ENCODE data around the gene QSOX2. TPM values are rescaled to one million over a fixed set of nuclear protein-coding genes. Genes with fewer than 3 reads are reported as not detected.

Gene QSOX2
- polyA plus RNA-seq (2013, experiment 1 of 2; ENCODE audit: insufficient read length) = 22.8 TPM
- polyA plus RNA-seq (2013, experiment 2 of 2; ENCODE audit: insufficient read length) = 21.1 TPM

DNA sequence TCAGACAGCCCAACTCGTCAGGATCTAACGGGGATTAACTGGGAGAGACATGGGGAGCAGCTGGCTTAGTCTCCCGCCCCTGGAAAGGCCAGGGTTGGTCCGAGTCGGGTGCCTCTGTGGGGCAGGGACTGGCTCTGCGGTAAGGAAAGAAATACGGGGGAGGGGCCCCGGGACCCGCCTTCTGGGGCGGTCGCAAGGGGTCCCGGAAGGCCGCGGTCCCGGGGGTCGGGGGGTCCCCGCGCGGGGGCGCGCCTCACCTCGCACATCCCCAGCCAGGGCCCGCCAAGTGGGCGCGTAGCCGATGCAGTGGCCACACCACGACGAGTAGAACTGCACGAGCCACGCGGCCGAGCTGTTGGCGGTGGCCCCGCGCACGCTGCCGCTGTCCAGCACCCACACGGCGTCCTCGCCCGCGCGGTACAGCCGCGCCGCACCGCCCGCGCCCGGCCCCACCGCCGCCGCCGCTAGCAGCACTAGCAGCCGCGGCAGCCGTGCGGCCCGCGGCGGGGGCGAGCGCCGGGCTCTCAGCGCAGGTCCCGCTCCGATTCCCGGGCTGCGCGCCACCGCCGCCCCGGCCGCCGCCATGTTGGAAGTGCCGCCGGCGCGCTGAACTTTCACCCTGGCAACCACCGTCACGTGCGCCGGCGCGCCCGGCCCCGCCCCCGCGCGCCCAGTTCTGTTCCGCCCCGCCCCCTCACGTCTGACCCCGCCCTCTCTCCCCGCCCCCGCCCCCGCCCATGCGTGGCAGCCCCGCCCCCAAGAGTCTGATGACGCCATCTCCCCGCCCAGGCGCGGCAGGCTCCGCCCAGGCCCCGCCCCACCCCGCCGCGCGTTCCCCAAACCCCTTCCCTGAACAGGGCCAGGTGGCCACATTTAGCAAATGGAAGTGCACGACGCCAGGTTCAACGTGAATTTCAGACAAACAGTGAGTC, at the start of gene QSOX2:
TSS of gene QSOX2 (minus strand) at position 594 of the 932 bp plus-strand sequence. CDS start at position 585, 9 bp downstream.
- peak; percentile 82 for DNase-seq

DNA sequence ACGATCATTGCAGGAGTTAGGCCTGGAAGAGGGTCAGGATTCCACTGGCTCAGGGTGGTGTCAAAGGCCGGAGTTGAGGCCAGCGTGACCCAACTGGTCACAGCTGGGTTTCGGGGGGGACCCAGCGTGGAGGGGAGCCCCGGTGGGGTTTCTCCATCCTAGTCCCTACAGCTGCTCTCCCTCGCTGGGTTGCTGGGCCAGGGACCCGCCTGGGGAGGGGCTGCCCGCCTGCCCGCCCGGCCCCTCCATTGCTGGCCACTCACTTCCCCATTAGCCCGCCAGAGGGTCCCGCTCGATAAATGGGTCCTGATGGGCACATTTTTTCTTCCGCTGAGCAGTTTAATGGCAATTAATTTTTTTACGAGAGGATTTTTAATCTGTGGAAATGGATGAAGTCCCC, 49.4 kb upstream of the QSOX2 start:
- DNase-seq = no peak

- DNase-seq = no peak
These were observed 48.8 kb upstream of the QSOX2 start for GRCh38 chr9:136294437-136294836.

DNA sequence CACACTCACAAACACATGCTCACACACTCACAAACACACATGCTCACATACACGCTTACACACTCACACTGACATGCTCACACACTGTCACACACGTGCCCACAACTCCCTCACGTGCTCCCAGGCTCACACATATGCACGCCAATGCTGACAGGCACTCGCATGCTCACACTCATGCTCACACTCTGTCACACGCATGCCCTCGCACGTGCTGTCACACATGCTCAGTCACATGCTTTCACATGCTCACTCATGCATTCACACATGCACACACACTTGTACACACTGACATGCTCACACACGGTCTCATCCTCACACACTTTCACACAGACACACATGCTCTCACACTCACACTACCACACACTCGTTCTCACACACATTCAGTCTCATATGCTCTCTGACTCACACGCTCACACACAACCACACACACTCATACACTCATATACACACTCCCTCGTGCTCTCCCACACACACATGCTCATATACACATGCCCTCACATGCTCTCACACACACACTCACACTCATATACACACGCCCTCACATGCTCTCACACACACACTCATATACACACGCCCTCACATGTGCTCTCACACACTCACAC, 48.0 kb upstream of the QSOX2 start:
- DNase-seq = no peak

DNA sequence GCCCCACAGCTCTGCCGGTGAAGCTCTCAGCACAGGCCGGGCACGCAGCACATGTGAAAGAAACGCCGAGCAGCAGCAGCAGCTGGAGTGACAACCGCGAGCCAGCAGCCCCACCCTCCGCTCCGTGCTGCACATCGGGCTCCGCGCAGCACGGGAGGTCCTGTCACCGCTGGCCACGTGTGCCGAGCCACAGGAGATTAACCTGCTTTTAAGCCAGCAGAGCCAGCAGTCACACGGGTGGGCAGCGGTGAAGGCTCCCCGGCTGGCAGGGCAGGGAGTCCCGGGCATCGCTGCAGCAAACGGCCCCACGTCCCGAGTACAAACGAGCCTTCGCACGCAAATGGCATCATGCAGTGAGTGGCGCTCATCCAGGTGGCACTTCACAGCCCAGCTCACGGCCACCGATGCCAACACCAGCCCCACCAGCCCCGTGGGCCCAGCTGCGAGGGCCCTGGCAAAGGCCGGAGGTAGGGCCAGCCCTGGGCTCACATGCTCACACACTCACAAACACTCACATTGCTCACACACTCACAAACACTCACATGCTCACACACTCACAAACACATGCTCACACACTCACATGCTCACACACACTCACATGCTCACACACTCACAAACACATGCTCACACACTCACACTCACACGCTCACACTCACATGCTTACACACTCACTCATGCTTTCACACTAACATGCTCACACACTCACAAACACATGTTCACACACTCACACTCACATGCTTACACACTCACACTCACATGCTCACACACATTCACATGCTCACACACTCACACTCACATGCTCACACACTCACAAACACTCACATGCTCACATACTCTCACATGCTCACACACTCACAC, 47.2 kb upstream of the QSOX2 start:
- DNase-seq = no peak

DNA sequence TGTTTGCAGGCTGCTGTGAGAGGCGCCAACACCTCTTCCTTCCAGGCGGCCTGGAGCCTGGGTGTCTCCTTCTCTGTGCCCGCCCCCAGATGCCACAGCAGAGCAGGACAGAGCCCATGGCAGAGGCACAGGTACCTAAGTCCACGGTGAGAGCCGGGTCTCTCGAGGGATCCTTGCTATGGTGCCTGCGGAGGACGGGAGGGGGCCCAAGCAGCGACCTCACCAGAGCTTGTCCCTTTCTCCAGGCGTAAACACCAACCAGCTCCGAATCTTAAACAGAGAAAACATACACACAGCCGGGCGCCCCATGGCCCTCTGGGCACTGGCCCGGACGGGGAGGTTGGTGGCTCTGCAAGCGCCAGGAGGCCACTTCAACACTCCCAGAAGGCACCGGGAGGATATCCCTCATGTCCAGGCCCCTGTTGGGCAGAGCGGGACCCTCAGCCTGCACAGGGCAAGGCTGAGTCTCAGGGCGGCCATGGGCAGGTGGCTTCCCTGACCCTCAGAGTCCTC, 46.5 kb upstream of the QSOX2 start:
- DNase-seq = no peak

- no peak for DNase-seq
These were observed 45.9 kb upstream of the QSOX2 start for GRCh38 chr9:136291306-136292025.

DNA sequence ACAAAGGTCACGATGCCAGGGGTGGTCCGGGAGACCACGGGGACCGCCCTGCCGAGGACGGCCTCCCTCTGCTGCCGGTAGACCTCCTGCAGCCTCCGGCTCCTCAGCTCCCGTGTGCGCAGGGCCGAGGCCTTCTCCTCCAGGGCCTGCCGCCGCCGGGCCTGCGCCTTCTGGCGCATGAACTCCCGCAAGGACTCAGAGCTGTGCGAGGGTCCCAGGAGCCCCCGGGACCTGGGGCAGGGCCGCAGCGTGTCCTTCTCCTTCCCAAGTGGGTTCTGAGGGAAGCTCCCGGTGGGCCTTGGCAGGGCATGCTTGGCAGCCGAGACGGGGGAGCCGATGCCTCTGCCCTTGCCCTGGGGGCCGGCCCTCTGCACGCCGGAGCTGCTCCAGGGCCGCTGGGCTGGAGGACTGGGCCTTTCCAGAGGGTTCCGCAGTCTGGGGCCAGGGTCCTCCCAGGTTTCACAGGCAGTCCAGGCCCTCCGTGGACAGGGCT, 44.9 kb upstream of the QSOX2 start:
- DNase-seq = no peak

DNA sequence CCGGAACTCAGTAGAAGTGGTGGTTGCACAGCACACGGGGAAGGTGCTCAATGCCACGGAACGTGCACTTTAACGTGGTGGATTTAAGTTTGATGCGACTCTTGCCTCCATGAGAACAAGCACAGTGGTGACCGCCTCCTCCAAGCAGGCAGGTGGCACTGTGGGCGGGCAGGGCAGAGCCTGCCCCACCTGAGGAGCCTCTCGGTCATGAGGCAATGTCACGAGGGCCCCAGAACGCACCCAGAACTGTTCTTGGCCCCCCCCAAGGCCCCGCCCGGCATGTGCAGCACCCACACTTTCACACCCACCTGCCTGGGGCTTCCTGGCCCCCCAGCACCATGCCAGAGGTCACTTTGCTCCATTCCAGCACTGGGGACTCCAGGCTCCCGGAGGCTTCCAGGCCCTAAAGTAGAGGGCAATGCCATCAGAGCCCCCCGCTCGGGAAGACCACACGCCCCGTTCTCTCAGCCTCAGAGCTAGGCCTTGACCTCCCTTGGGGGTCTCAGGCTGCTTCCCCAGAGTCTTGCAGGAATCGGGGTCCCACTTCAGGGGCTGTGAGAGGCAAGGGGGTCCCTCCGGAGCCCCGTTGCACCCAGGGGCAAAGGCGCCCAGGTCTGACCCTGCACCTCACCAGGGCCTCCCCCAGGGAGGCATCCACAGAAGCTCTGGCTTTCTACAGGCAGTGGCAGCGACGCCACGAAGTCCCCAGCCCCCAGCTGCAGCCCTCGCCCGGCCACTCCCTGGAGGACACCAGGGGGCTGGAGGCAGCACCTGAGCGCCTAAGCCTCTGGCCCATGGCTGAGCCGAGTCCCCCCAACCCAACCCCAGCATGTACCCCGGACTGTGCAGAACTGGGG, 44.3 kb upstream of the QSOX2 start:
- no peak for DNase-seq

- no peak for DNase-seq
These were observed 42.5 kb upstream of the QSOX2 start for GRCh38 chr9:136287960-136288753.

DNA sequence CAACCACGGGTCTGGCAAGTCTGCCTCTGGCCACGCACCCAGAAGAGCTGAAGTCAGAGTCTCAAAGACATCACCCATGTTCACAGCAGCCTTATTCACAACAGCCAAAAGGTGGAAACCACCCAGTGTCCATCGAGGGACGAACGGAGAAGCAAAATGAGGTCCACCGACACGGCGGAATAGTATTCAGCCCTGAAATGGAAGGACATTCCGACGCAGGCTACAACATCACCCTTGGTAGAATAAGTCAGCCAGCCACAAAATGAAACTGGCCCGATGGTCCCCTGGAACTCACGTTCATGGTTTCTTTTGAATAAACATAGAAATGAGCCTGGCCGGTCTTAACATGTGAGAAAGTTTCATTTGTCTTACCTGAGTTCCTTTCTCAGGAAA, 41.4 kb upstream of the QSOX2 start:
- DNase-seq = no peak

- DNase-seq = no peak
These were observed 40.9 kb upstream of the QSOX2 start for GRCh38 chr9:136286359-136286986.

DNA sequence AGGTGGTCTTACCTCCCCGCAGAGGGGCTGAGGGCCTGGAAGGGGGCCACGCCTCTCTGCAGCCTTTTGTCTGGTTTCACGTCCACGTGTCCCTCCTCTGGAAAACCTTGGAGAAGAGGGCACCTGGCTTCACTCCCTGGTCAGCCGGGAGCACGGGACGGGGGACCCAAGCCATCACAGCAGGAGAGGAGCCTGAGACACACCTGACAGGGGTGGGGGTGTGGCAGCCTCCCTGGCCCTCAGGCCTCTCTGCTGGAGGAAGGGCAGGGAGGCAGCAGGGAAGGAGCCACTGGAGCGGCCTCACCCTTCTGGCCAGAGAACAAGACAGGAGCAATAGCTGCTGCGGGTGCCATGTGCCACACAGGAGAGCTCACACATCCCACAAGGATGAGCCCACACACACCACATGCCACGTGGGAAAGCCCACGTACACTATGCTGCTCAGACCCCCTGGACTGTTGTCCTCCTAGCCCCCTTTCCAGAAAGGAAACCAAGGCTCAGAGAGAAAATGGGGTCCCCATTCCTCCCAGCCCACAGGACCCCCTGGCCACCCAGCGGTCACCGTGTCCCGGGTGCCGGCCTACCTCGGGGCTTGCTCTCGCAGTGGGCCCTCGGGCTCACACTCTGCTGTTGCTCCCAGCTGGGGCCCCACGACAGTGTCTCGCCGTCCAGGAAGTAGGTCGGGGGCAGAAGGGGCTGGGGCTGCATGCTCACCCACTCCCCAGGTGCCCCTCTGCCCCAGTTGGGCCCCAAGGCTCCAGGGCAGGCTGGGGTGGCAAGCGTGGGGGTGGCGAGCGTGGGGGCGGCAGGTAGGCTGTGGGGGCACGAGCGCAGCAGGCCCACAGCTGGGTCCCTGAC, 40.1 kb upstream of the QSOX2 start:
- no peak for DNase-seq

- DNase-seq = no peak
These were observed 39.3 kb upstream of the QSOX2 start for GRCh38 chr9:136284951-136285350.

DNA sequence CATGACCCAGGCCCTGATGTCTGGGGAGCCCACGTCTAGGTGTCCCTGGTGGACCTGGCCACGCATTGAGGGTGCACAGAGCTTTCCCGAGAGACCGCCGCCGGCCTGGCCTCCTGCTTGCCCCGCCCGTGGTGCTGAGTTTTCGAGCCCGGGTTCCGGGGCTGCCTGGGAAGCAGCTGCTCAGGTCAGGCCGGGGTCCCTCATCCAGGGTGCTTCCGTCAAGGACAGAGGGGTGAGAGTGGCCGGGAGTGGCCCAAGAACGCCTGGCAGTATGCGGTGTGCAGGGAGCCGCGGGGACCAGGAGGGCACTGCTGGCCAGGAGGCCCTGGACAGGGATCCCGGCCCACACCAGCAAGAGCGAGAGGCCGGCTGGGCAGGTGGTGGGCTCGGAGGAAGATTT, 38.7 kb upstream of the QSOX2 start:
- DNase-seq = no peak

GRCh38 chr9:136283291-136284235, 38.0 kb upstream of the QSOX2 start:
- DNase-seq = peak; percentile 66

DNA sequence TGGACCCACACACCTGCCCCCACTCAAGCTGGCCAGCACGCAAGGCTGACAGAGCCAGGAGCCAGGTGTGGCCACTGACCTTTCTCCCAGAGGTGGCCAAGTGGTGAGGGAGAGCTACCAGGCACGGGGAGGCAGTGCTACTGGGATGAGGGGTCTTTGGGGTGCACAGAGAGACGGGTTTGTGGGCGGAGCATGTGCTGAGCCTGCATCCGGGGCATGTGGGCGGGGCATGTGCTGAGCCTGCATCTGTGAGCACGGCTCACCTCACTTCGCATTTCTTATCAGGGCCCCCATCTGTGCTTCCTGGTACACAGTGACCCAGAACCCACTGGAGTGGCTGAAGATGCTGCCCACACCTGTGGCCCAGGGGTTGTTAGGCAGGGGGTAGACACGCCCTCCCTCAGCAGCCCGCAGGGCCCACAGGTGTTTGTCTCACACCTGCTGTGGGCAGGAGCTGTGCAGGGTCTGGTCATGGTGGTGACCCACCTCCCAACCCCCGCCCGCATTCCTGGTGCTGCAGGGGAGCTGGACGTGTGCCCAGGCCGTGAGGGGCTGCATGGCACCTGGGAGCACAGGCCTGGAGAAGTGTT, 36.8 kb upstream of the QSOX2 start:
- no peak for DNase-seq

All from fibroblast of skin of scalp (primary cell).